ENCODE data around the gene CRTC1.
A peak's percentile ranks its signal among the peaks of the same experiment; 100 is the strongest.

The CRTC1 gene

DNA sequence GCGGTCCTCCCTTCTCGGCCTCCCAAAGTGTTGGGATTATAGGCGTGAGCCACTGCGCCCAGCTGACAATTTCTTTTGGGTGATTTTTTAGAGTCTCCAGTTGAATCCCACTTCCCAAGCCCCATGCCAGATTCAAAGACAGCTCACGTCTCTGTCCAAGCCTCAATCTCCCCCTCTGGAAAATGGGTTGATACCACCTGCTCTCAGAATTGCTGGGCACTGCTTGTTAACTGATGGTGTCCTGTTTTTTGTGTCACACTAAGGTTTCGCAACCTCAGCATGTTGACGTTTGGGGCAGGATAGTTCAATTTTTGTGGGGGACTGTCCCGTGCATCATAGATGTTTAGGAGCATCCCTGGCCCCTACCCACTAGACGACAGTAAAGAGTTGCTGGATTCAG, 134.1 kb downstream of the CRTC1 start:
- FAIRE-seq: no peak
- no peak for DNase-seq (ENCODE audit: extremely low spot score, insufficient read length, low read depth)

DNA sequence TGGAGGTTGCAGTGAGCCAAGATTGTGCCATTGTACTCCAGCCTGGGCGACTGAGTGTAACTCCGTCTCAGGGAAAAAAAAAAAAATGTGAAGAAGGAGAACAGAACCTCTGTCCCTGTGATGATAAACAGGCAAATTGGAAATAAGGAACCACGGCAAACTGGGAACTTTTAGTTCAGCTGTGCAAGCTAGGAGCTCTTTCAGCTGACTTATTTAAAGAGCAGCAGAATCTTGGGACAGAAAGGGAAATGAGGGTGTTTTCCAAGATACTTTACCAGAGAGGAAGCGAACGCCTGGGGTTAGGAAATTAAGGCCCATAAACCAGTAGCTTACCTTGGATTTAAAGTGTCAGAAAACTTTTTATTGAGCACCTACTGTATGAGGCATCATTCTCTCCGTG, 145.3 kb downstream of the CRTC1 start:
- FAIRE-seq (no peak), DNase-seq (ENCODE audit: extremely low spot score, insufficient read length, low read depth) (no peak)

DNA sequence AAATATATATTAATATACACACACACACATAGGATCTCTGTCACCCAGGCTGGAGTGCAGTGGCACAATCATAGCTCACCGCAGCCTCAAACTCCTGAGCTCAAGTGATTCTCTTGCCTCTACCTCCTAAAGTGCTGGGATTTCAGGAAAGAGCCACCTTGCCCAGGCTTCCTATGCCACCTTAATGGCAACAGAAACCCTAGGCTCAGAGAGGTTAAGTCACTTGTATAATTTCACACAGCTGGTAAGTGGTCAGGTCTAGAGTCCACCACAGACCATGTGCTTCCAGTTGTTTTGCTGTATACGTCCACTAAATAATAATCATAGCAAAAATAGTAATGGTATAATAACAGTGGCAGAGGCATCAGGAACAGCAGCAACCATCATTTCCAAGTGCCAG, 147.0 kb downstream of the CRTC1 start:
- DNase-seq (ENCODE audit: extremely low spot score, insufficient read length, low read depth) (no peak), FAIRE-seq (no peak)

DNA sequence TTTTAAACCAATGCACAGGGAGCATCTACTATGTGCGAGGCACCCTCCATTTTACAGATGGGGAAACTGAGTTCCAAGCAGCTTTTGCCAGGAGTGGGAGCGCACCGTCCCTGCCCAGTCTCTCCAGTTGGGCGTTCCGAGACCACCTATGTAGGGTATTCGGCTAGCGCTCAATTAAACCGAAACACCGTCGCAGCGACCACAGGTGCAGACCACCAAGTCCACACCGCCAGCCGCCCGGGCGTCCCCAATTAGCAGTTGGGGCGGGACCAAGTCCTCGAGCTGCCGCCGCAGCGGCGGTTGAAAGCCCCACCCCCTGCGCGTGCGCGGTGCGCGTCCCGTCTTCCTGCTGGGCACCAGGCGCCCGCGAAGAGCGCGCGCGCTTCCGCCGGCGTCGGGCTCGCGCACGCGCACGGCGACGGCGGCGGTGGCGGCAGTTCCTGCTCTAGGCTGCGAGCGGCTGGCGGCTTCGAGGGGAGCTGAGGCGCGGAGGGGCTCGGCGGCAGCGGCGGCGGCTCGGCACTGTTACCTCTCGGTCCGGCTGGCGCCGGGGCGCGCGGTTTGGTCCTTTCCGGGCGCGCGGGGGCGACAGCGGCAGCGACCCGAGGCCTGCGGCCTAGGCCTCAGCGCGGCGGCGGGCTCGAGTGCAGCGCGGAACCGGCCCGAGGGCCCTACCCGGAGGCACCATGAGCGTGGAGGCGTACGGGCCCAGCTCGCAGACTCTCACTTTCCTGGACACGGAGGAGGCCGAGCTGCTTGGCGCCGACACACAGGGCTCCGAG, 148.2 kb downstream of the CRTC1 start, which contains the start of gene UPF1:
Gene UPF1 (plus strand): TSS at position 436 of the 782 bp plus-strand sequence. CDS start 251 bp downstream, at position 687.
- DNase-seq (ENCODE audit: extremely low spot score, insufficient read length, low read depth) (peak; percentile 96), FAIRE-seq (peak; percentile 78)

All from GM18507 (cell line).